Tibial nerve (tissue), 4 donors: ENCODE results near the gene THBS4. TPM values are rescaled to one million over a fixed set of nuclear protein-coding genes. Genes with fewer than 3 reads are reported as not detected.

ENCODE experiments used
- DNase-seq, 2 donors: peaks; one replicate each; pipeline ENCODE4 v3.0.0-alpha.2; 2019; ENCODE audit warnings: low spot score in 2 of 2
- H3K27ac ChIP-seq, 4 donors: fragments of 200-600 bp; sonication (generic) in 3 of 4; one replicate each; pipeline ENCODE4 v1.5.1; 2017 to 2019; ENCODE audit warnings: mild to moderate bottlenecking in 1 of 4
- H3K27me3 ChIP-seq, 2 donors: fragments of 200-600 bp; sonication (generic) in 1 of 2; one replicate each; pipeline versions ENCODE4 v1.5.1 to v1.6.0; 2017 to 2019
- H3K36me3 ChIP-seq, 3 donors: fragments of 200-600 bp; sonication (generic); one replicate each; pipeline ENCODE4 v1.5.1; 2018 to 2019
- H3K4me1 ChIP-seq, 4 donors: fragments of 200-600 bp; sonication (generic) in 3 of 4; one replicate each; pipeline ENCODE4 v1.5.1; 2017 to 2019
- H3K4me3 ChIP-seq, 4 donors: fragments of 200-600 bp; sonication (generic) in 3 of 4; one replicate each; pipeline ENCODE4 v1.5.1; 2017 to 2019; ENCODE audit warnings: mild to moderate bottlenecking in 1 of 4, moderate library complexity in 1 of 4
- H3K9me3 ChIP-seq, 4 donors: fragments of 200-600 bp; sonication (generic) in 3 of 4; one replicate each; pipeline ENCODE4 v1.5.1; 2017 to 2019
- CTCF ChIP-seq, 5 experiments: fragments of 200-600 bp in 3 of 5; fragments of 450-650 bp in 2 of 5; sonication (generic) in 3 of 5; IDR thresholded peaks; one replicate each; pipeline ENCODE4 v1.5.1; 2016 to 2019; ENCODE audit warnings: antibody characterized with exemption in 5 of 5, mild to moderate bottlenecking in 3 of 5, moderate library complexity in 2 of 5
- EP300 ChIP-seq, 2 donors: sonication (generic); formaldehyde crosslinking; IDR thresholded peaks; one replicate each; pipeline ENCODE4 v1.6.1; 2017; ENCODE audit warnings: antibody characterized with exemption in 2 of 2, mild to moderate bottlenecking in 1 of 2
- POLR2A ChIP-seq, 2 donors: fragments of 450-650 bp; IDR thresholded peaks; one replicate each; pipeline ENCODE4 v1.6.1; 2017; ENCODE audit warnings: antibody characterized with exemption in 2 of 2, mild to moderate bottlenecking in 2 of 2, moderate library complexity in 2 of 2
- WGBS, 2 donors: methylation state at CpG; one replicate each; pipeline ENCODE4 v1.1.5; 2018; 5-methylcytosine and 5-hydroxymethylcytosine counted together
- total RNA-seq, 4 donors: library from RNA; depleted of rRNA; stranded (reverse); fragments of >200 nt; gene quantifications; one replicate each; pipeline ENCODE4 v1.1.0, GENCODE V29; 2016

Gene THBS4
- total RNA-seq, 4 donors from 2014 or later: 99.0 to 376 (median 157) TPM

GRCh38 chr5:80060966-80061365, 25.8 kb downstream of the THBS4 start:
- no peak overlapping the region for H3K27ac ChIP-seq
- no peak overlapping the region for H3K4me3 ChIP-seq
- TF ChIP-seq CTCF (IDR thresholded peaks at IDR 0.05) (no peak), EP300 (IDR thresholded peaks at IDR 0.05) (no peak), POLR2A (IDR thresholded peaks at IDR 0.05) (no peak)
- no peak for DNase-seq
- no peaks in the 10 kb centered on the region for H3K9me3 ChIP-seq
- 63 to 70% methylated on average over 4 of the region's 4 CpGs for WGBS, 2 donors
- no peaks in the 10 kb centered on the region for H3K27me3 ChIP-seq
- peaks cover 0 to 20% (median 0%) of the 10 kb centered on the region in 3 donors for H3K36me3 ChIP-seq
- no peaks in the 10 kb centered on the region for H3K4me1 ChIP-seq

- DNase-seq: no peak
- peaks cover 0 to 19% (median 0%) of the 10 kb centered on the region in 3 donors for H3K36me3 ChIP-seq
- WGBS, 2 donors: 80 to 85% methylated on average over 4 of the region's 4 CpGs
- H3K27ac ChIP-seq: no peak overlapping the region
- H3K9me3 ChIP-seq: no peaks in the 10 kb centered on the region
- H3K4me1 ChIP-seq: no peaks in the 10 kb centered on the region
- TF ChIP-seq EP300 (IDR thresholded peaks at IDR 0.05): no peak
- no peak for TF ChIP-seq CTCF (IDR thresholded peaks at IDR 0.05)
- TF ChIP-seq POLR2A (IDR thresholded peaks at IDR 0.05): no peak
- no peaks in the 10 kb centered on the region for H3K27me3 ChIP-seq
- no peak overlapping the region for H3K4me3 ChIP-seq
Observed at GRCh38 chr5:80061547-80061946, 26.4 kb downstream of the THBS4 start.

- peaks cover 0 to 8% (median 0%) of the 10 kb centered on the region in 4 donors for H3K4me1 ChIP-seq
- H3K27me3 ChIP-seq: no peaks in the 10 kb centered on the region
- DNase-seq: no peak
- peaks cover 0 to 25% (median 0%) of the 10 kb centered on the region in 3 donors for H3K36me3 ChIP-seq
- no peak overlapping the region for H3K4me3 ChIP-seq
- H3K9me3 ChIP-seq: no peaks in the 10 kb centered on the region
- H3K27ac ChIP-seq: no peak overlapping the region
- TF ChIP-seq CTCF (IDR thresholded peaks at IDR 0.05) (no peak), POLR2A (IDR thresholded peaks at IDR 0.05) (no peak), EP300 (IDR thresholded peaks at IDR 0.05) (no peak)
Observed at GRCh38 chr5:80064124-80064523, 29.0 kb downstream of the THBS4 start.

GRCh38 chr5:80067016-80067415, 31.9 kb downstream of the THBS4 start:
- no peaks in the 10 kb centered on the region for H3K9me3 ChIP-seq
- H3K36me3 ChIP-seq: peaks cover 0 to 19% (median 0%) of the 10 kb centered on the region in 3 donors
- no peak overlapping the region for H3K4me3 ChIP-seq
- TF ChIP-seq POLR2A (IDR thresholded peaks at IDR 0.05) (no peak), CTCF (IDR thresholded peaks at IDR 0.05) (no peak), EP300 (IDR thresholded peaks at IDR 0.05) (no peak)
- peaks cover 0 to 23% (median 3%) of the 10 kb centered on the region in 4 donors for H3K4me1 ChIP-seq
- no peaks in the 10 kb centered on the region for H3K27me3 ChIP-seq
- WGBS, 2 donors: 86 to 88% methylated on average over 2 of the region's 2 CpGs
- DNase-seq: no peak
- H3K27ac ChIP-seq: no peak overlapping the region

- no peak for DNase-seq
- 68 to 75% methylated on average over 8 of the region's 8 CpGs for WGBS, 2 donors
- TF ChIP-seq CTCF (IDR thresholded peaks at IDR 0.05) (no peak), POLR2A (IDR thresholded peaks at IDR 0.05) (no peak), EP300 (IDR thresholded peaks at IDR 0.05) (no peak)
- Histone ChIP-seq H3K9me3 (no peaks in the 10 kb centered on the region), H3K4me3 (no peak overlapping the region), H3K27ac (no peak overlapping the region), H3K27me3 (no peaks in the 10 kb centered on the region), H3K36me3 (peaks cover 0 to 23% (median 0%) of the 10 kb centered on the region in 3 donors), H3K4me1 (peaks cover 0 to 23% (median 3%) of the 10 kb centered on the region in 4 donors)
Observed at GRCh38 chr5:80067531-80068245, 32.5 kb downstream of the THBS4 start.
